ENCODE measurements around the gene ATP10A. TPM values are rescaled to one million over a fixed set of nuclear protein-coding genes. Genes with fewer than 3 reads are reported as not detected.
"Not testable (repeated sequence)": the region's sequence is repeated elsewhere in the genome, so short reads cannot be mapped to it uniquely, and the experiment has no call there.

Gene ATP10A
- polyA plus RNA-seq, 3 donors from 2014 or later = 2.4 to 17.4 (median 7.3) TPM

- Mint-ChIP-seq H3K4me3 (no peak overlapping the region), H3K27ac (no peak overlapping the region), H3K9me3 (peaks cover 0 to 7% (median 0%) of the 10 kb centered on the region in 6 donors), H3K4me1 (no peaks in the 10 kb centered on the region), H3K36me3 (peaks cover 0 to 3% (median 0%) of the 10 kb centered on the region in 3 donors), H3K27me3 (ENCODE audit: low read depth in 3 of 3) (peaks cover 0 to 8% (median 0%) of the 10 kb centered on the region in 3 donors)
- DNase-seq = no peak
Measured at GRCh38 chr15:25893596-25893995, 30.5 kb upstream of the ATP10A start.

- Mint-ChIP-seq H3K36me3 (peaks cover 0 to 3% (median 0%) of the 10 kb centered on the region in 3 donors), H3K4me3 (no peak overlapping the region), H3K27ac (no peak overlapping the region), H3K9me3 (peaks cover 0 to 7% (median 0%) of the 10 kb centered on the region in 6 donors), H3K27me3 (ENCODE audit: low read depth in 3 of 3) (peaks cover 0 to 8% (median 3%) of the 10 kb centered on the region in 3 donors), H3K4me1 (no peaks in the 10 kb centered on the region)
- no peak for DNase-seq
Measured at GRCh38 chr15:25892126-25892525, 29.0 kb upstream of the ATP10A start.

- no peak overlapping the region for H3K27ac Mint-ChIP-seq
- no peak for DNase-seq
- no peaks in the 10 kb centered on the region for H3K4me1 Mint-ChIP-seq
- peaks cover 0 to 3% (median 0%) of the 10 kb centered on the region in 3 donors for H3K36me3 Mint-ChIP-seq
- peaks cover 0 to 7% (median 3%) of the 10 kb centered on the region in 3 donors for H3K27me3 Mint-ChIP-seq (ENCODE audit: low read depth in 3 of 3)
- H3K9me3 Mint-ChIP-seq = peaks cover 0 to 7% (median 0%) of the 10 kb centered on the region in 6 donors
- H3K4me3 Mint-ChIP-seq = no peak overlapping the region
Measured at GRCh38 chr15:25891081-25891480, 28.0 kb upstream of the ATP10A start.

GRCh38 chr15:25890529-25890928, 27.4 kb upstream of the ATP10A start:
- Mint-ChIP-seq H3K36me3 (peaks cover 0 to 3% (median 0%) of the 10 kb centered on the region in 3 donors), H3K27ac (no peak overlapping the region), H3K4me1 (no peaks in the 10 kb centered on the region)

GRCh38 chr15:25887870-25888269, 24.7 kb upstream of the ATP10A start:
- H3K27ac Mint-ChIP-seq = no peak overlapping the region
- H3K4me1 Mint-ChIP-seq = no peaks in the 10 kb centered on the region
- no peak for DNase-seq
- H3K36me3 Mint-ChIP-seq = no peaks in the 10 kb centered on the region
- peaks cover 0 to 3% (median 0%) of the 10 kb centered on the region in 6 donors for H3K9me3 Mint-ChIP-seq
- no peak overlapping the region for H3K4me3 Mint-ChIP-seq
- peaks cover 0 to 15% (median 4%) of the 10 kb centered on the region in 3 donors for H3K27me3 Mint-ChIP-seq (ENCODE audit: low read depth in 3 of 3)

More at GRCh38 chr15:25890529-25890928, 27.4 kb upstream of the ATP10A start:
- H3K4me3 Mint-ChIP-seq = no peak overlapping the region
- DNase-seq = no peak
- peaks cover 0 to 10% (median 4%) of the 10 kb centered on the region in 3 donors for H3K27me3 Mint-ChIP-seq (ENCODE audit: low read depth in 3 of 3)
- peaks cover 0 to 7% (median 0%) of the 10 kb centered on the region in 6 donors for H3K9me3 Mint-ChIP-seq

- peaks cover 0 to 3% (median 0%) of the 10 kb centered on the region in 6 donors for H3K9me3 Mint-ChIP-seq
- no peak overlapping the region for H3K4me3 Mint-ChIP-seq
- no peak for DNase-seq
- peaks cover 0 to 15% (median 6%) of the 10 kb centered on the region in 3 donors for H3K27me3 Mint-ChIP-seq (ENCODE audit: low read depth in 3 of 3)
- no peaks in the 10 kb centered on the region for H3K4me1 Mint-ChIP-seq
- H3K36me3 Mint-ChIP-seq = peaks cover 0 to under 1% (median 0%) of the 10 kb centered on the region in 3 donors
- no peak overlapping the region for H3K27ac Mint-ChIP-seq
Measured at GRCh38 chr15:25886498-25887140, 23.5 kb upstream of the ATP10A start.

GRCh38 chr15:25884370-25884769, 21.2 kb upstream of the ATP10A start:
- H3K36me3 Mint-ChIP-seq = peaks cover 0 to 4% (median 0%) of the 10 kb centered on the region in 3 donors
- H3K27ac Mint-ChIP-seq = no peak overlapping the region
- H3K9me3 Mint-ChIP-seq = no peaks in the 10 kb centered on the region
- H3K4me3 Mint-ChIP-seq = no peak overlapping the region
- no peak for DNase-seq
- H3K27me3 Mint-ChIP-seq (ENCODE audit: low read depth in 3 of 3) = peaks cover 0 to 11% (median 6%) of the 10 kb centered on the region in 3 donors
- no peaks in the 10 kb centered on the region for H3K4me1 Mint-ChIP-seq

- DNase-seq = no peak
- no peaks in the 10 kb centered on the region for H3K4me1 Mint-ChIP-seq
- H3K4me3 Mint-ChIP-seq = no peak overlapping the region
- H3K9me3 Mint-ChIP-seq = no peaks in the 10 kb centered on the region
- H3K36me3 Mint-ChIP-seq = peaks cover 0 to 4% (median 0%) of the 10 kb centered on the region in 3 donors
- H3K27me3 Mint-ChIP-seq (ENCODE audit: low read depth in 3 of 3) = peaks cover 0 to 9% (median 6%) of the 10 kb centered on the region in 3 donors
- H3K27ac Mint-ChIP-seq = no peak overlapping the region
Measured at GRCh38 chr15:25883463-25884259, 20.5 kb upstream of the ATP10A start.

GRCh38 chr15:25882466-25882865, 19.3 kb upstream of the ATP10A start:
- H3K4me1 Mint-ChIP-seq = no peaks in the 10 kb centered on the region
- peaks cover 0 to 8% (median 6%) of the 10 kb centered on the region in 3 donors for H3K27me3 Mint-ChIP-seq (ENCODE audit: low read depth in 3 of 3)
- no peaks in the 10 kb centered on the region for H3K9me3 Mint-ChIP-seq
- no peak overlapping the region for H3K27ac Mint-ChIP-seq
- no peak for DNase-seq
- no peak overlapping the region for H3K4me3 Mint-ChIP-seq
- H3K36me3 Mint-ChIP-seq = peaks cover 0 to 4% (median 0%) of the 10 kb centered on the region in 3 donors

- not testable (repeated sequence) for H3K27ac Mint-ChIP-seq; H3K4me1 Mint-ChIP-seq; DNase-seq; H3K36me3 Mint-ChIP-seq; H3K9me3 Mint-ChIP-seq; H3K4me3 Mint-ChIP-seq; H3K27me3 Mint-ChIP-seq (ENCODE audit: low read depth in 3 of 3)
Measured at GRCh38 chr15:25880877-25881276, 17.8 kb upstream of the ATP10A start.

GRCh38 chr15:25880411-25880810, 17.3 kb upstream of the ATP10A start:
- DNase-seq = no peak
- peaks cover 2 to 5% (median 4%) of the 10 kb centered on the region in 3 donors for H3K27me3 Mint-ChIP-seq (ENCODE audit: low read depth in 3 of 3)
- no peaks in the 10 kb centered on the region for H3K9me3 Mint-ChIP-seq

GRCh38 chr15:25879438-25879837, 16.3 kb upstream of the ATP10A start:
- Mint-ChIP-seq H3K27me3 (ENCODE audit: low read depth in 3 of 3) (peaks cover under 1 to 4% (median 2%) of the 10 kb centered on the region in 3 donors), H3K4me3 (no peak overlapping the region), H3K4me1 (peaks cover 8 to 12% of the 10 kb centered on the region in 2 donors), H3K36me3 (peaks cover 0 to 4% (median 0%) of the 10 kb centered on the region in 3 donors), H3K27ac (no peak overlapping the region), H3K9me3 (no peaks in the 10 kb centered on the region)
- no peak for DNase-seq

More at GRCh38 chr15:25880411-25880810, 17.3 kb upstream of the ATP10A start:
- Mint-ChIP-seq H3K4me3 (no peak overlapping the region), H3K36me3 (peaks cover 0 to 4% (median 0%) of the 10 kb centered on the region in 3 donors), H3K27ac (no peak overlapping the region), H3K4me1 (peaks cover 3 to 5% of the 10 kb centered on the region in 2 donors)

GRCh38 chr15:25877681-25878080, 14.6 kb upstream of the ATP10A start:
- no peak overlapping the region for H3K4me3 Mint-ChIP-seq
- peaks cover 0 to 4% (median 0%) of the 10 kb centered on the region in 3 donors for H3K36me3 Mint-ChIP-seq
- DNase-seq = no peak
- H3K9me3 Mint-ChIP-seq = no peaks in the 10 kb centered on the region
- H3K27ac Mint-ChIP-seq = no peak overlapping the region
- peaks cover 8 to 12% of the 10 kb centered on the region in 2 donors for H3K4me1 Mint-ChIP-seq
- H3K27me3 Mint-ChIP-seq (ENCODE audit: low read depth in 3 of 3) = peaks cover 2 to 6% (median 2%) of the 10 kb centered on the region in 3 donors
